Bronchial epithelial cell (primary cell): ENCODE results near the gene ELMO2. TPM values are rescaled to one million over a fixed set of nuclear protein-coding genes. Genes with fewer than 3 reads are reported as not detected.

Experiments
- DNase-seq: peaks from one replicate; pipeline ENCODE4 v3.0.0-alpha.2; 2010; ENCODE audit warnings: low read depth
- FAIRE-seq: peaks from 2 replicates; lab custom pipeline; 2011; peaks lifted over from hg19 to GRCh38; lab: Jason Lieb, UNC
- H3K27me3 ChIP-seq: 2 replicates; pipeline ENCODE4 v1.5.1; 2011; ENCODE audit warnings: low read length; ENCODE audit not compliant: control insufficient read depth, insufficient read depth
- H3K36me3 ChIP-seq: 2 replicates; pipeline ENCODE4 v1.5.1; 2011; ENCODE audit warnings: low read length; ENCODE audit not compliant: control insufficient read depth, insufficient read depth
- H3K4me3 ChIP-seq: 2 replicates; pipeline ENCODE4 v1.5.1; 2011; ENCODE audit warnings: mild to moderate bottlenecking, low read depth, low read length, control low read depth
- CTCF ChIP-seq: IDR thresholded peaks from 2 replicates; pipeline ENCODE4 v1.5.1; 2011; ENCODE audit warnings: mild to moderate bottlenecking, moderate library complexity, low read length, control low read depth, inconsistent platforms; ENCODE audit not compliant: insufficient read depth, severe bottlenecking
- total RNA-seq: library from RNA; depleted of rRNA; stranded (reverse); fragments of >200 nt; gene quantifications from 2 replicates; pipeline ENCODE4 v1.2.1, GENCODE V29; 2014

ELMO2 gene
- total RNA-seq, 1 donor from 2014 or later: 15.5 TPM

GRCh38 chr20:46333161-46333991 lies 73.0 kb downstream of the ELMO2 start:
- H3K36me3 ChIP-seq: no peaks in the 10 kb centered on the region
- no peak for TF ChIP-seq CTCF
- no peak for DNase-seq
- peaks cover 6% of the 10 kb centered on the region for H3K27me3 ChIP-seq
- no peak for FAIRE-seq
- no peak overlapping the region for H3K4me3 ChIP-seq

DNA sequence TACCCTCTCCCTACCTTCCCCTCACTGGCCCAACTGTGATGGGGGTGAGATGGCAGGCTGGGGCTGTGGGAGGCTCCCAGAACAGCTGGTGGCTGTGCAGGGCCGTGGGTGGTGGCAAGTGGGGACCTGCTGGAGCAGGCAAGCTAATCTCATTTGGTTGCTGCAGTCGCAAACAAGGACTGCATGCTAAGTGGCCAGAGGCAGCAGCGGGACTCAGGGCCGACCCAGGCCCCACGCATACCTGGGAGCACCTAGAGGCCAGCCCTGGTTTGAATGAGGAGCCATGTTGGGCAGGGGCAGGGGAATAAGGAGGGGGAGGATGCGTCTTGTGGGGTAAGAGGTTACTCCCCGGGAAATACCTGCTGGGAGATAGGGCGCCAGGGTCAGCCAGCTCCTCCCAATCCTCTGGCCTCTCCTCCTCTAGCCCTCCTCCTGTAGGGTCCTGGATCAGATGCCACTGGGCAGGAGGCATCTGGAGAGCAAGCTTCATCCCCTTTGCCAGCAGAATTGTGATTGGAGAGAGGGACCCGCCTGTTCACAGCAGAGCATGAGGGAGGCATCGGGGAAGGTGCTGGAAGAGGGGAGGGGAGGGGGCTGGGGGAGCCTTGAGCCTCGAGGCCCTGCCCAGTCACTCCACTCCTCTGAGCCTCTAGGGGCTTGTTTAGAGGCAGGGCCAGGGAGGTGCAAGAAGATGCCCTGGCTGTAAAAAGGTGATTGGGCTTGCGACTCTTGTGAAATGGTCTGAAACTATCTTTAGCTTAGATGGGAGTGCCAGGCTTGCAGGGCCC lies 73.8 kb downstream of the ELMO2 start:
- Histone ChIP-seq H3K36me3 (no peaks in the 10 kb centered on the region), H3K4me3 (no peak overlapping the region), H3K27me3 (peaks cover 6% of the 10 kb centered on the region)
- no peak for DNase-seq
- TF ChIP-seq CTCF: no peak
- FAIRE-seq: no peak

DNA sequence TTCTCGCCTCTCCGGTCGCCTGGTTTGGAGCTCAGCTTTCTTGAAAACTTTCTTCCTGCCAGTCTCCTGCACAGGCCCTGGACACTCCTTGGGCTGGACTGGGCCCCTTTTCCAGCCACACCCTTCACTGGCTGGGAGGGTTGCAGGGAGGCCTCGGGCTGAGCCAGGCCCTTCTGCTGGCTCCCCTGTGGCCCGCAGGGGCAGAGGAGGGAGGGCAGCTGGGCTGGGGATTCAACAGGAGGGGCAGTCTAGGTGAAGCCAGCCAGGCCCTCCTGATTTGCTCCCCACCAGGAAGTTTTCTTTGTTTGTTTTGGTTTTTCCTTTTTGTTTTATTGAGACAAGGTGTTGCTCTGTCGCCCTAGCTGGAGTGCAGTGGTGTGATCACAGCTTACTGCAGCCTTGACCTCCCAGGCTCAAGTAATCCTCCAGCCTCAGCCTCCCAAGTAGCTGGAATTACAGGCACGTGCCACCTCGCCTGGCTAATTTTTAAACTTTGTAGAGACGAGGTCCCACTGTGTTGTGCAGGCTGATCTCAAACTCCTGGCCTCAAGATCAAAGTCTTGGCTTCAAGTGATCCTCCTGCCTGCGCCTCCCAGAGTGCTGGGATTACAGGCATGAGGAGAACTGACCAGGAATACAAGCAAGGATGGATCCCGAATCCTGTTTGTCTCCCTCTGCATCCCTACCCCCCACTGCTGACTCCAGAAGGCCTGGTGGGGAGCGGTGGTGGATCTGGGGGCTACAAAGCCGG lies 74.6 kb downstream of the ELMO2 start:
- FAIRE-seq (no peak), DNase-seq (no peak)
- Histone ChIP-seq H3K36me3 (no peaks in the 10 kb centered on the region), H3K4me3 (no peak overlapping the region), H3K27me3 (peaks cover 3% of the 10 kb centered on the region)
- TF ChIP-seq CTCF: no peak

DNA sequence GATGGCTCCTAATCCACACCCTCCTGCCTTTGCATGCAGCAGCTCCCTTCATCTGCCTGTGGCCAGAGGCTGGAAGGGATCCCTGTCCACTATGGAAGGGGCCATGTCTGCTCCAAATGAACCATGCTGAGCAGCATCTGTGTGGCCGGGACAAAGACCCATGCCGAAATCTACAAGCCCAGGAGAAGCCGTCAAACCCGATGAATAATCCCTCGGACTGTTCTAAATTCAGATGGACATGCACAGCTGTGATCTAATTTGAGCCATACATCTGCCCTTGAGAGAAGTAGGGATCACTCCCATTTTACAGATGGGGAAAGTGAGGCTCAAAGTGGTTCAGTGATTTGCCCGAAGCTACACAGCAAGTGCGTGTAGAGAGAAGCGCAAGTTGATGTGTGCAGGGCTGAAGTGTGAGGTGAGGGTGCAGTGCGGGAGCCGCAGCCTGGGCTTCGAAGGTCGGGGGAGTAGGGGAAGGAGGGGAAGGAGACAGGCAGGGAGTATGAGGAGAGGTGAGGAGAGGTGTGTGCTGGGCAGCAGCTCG lies 75.5 kb downstream of the ELMO2 start:
- no peak for TF ChIP-seq CTCF
- no peak for DNase-seq
- no peak overlapping the region for H3K4me3 ChIP-seq
- H3K36me3 ChIP-seq: no peaks in the 10 kb centered on the region
- peak; percentile 7 for FAIRE-seq
- peaks cover 3% of the 10 kb centered on the region for H3K27me3 ChIP-seq

DNA sequence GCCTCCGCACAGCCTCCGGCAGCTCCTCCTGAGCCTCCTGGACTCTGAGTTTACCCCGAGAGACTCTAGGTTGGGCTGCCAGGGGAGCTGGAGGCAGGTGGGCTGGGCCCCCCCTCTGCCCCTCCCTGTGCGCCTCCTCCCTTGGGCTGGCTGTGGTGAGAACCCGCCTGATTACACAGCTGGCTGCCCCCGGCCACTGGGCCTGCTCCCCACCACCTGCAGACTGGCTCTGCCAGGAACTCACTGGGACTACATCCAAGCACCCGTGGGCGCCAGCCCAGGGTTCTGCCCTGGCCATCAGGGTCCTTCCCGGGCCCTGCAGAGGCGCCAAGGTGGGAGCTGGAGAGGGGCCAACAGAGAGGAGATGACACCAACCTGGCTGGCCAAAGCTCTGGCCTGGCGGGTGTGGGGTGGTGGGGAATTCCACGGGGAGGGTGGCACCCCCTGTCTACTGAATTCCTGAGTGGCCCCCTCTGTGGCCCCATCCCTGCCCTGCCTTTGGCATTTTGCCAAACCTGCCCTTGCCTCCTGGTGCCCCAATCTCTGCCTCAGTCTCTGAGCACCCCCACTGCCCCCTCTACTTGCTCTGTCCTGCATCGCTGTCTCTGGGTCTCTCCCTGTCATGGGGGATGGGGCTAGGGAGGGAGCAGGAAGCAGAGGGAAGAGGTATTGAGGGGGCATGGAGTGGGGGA lies 76.2 kb downstream of the ELMO2 start:
- Histone ChIP-seq H3K36me3 (no peaks in the 10 kb centered on the region), H3K27me3 (peaks cover 3% of the 10 kb centered on the region), H3K4me3 (no peak overlapping the region)
- DNase-seq: no peak
- TF ChIP-seq CTCF: no peak
- no peak for FAIRE-seq
